AG08396 (cell line): ENCODE data around the gene FAM50B.

ENCODE experiments used
- DNase-seq: peaks from one replicate; pipeline ENCODE4 v3.0.0; 2012; ENCODE audit warnings: low spot score, mixed read lengths

Gene FAM50B

DNA sequence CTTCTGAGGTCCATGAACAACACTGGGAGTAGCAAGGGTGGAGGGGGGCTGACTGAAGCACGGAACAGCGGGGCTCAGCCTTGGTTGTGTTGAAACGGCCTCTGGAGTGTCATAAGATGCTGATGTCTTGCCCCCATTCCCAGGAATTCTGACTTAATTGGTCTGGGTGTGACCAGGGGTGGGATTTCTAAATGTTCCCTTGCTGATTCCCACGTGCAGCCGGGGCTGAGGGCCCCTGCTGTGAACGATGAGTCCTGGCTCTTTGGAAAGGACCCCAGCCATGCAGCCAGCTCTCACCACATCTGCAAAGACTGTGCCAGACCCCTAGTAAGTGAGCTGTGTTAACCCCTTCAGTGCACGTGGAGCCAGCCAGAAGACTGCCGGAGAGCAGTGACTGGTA is 28.6 kb upstream of the FAM50B start:
- DNase-seq, result no peak

DNA sequence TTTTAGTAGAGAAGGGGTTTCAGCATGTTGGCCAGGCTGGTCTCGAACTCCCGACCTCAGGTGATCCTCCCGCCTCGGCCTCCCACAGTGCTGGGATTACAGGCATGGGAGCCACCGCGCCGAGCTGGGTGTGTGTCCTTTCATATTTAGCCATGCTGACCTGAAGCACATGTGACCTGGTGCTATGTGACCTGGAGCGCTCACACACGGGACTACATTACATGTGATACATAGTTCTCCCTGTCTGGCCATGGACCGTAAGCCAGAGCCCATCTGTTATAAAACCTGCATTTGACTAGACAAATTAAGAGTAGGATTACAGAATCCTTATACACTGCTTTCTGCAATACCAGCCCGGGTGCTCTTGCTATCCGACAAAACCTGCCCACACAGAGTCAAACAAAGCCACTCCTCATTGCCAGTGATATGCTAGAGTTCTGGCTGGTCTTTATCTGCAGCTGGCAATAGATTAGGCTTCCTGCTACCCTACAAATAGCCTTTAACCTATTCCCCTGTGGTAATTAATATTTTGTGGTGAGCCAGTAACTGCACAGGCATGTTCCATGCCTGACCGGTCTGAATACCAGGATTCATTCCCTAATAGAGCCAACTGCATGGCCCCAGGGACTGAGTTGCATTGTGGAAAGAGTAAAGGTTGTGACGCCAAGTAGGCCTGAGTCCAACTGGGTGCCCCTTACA is 26.3 kb upstream of the FAM50B start:
- DNase-seq, result no peak

DNA sequence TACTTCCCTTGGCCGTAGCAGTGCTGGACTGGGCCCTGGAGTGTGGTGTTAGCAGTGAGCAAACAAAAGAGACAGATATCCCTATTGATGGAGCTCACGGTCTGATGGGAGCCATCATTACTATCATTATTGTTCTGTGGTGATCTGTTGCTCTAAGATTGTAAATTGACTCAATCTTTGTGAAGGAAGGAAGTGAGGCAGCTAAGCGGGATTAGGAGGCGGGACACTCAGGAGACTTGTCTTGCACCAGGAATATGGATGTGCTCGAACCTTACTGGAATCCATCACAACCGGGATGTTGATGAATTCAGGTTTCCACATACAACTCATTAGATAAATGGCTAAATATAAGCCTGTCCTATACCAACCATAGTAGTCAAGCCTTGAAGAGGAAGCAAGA is 25.5 kb upstream of the FAM50B start:
- no peak for DNase-seq

DNA sequence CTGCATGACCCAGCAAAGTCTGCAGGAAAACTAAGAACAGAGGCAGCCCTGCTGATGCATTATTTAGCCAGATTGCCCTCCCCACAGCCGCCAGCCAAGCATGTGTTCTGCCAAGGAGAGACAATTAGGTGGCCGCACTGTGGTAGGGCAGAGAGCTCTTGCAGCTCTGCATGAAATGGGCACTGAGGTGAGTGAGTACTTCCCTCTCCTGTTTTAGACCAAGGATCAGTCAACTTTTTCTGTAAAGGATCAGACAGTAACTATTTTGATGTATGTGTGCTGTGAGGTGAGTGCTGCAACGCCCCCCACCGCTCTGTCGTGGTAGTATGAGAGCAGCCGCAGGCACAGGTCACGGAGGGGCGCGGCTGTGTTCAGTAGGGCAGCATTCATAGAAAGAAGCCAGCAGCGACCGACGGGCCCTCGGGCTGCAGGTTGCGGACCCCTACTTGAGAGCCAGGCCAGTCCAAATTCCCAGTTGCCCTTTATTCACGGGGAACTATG is 23.8 kb upstream of the FAM50B start:
- DNase-seq, result peak; percentile 42

DNA sequence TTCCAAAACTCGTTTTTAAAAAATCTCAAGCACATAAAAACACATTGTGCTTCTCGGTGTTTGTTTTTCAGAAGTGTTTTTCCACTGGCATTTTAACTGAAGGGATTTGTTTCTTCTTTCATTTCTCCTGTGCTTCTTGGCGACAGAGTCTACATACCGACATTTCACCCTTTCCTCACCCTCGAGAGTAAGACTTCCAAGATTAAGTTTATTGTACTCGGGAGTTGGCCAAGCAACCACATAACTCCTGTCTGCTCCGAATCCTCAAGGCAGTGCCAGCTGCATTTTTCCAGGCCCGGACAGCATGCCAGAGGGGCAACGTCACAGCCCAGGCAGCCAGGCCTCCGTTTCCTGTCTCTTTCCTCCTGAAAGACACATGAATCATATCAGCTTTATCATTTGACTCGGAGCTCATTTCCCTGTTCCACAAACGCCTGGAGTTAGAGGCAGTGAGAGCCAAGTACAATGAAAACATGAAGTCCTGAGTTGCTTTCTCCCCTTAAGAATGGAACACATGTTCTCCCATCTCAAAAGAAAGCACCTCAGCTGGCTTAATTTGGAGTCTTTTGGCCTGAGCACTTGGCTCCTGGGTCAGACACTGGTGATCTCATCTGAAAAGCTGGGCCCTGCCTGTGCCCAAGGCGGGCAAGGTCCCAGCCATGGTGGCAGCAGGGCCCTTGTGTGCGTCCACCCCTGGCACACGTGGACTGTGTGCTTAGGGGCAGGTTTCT is 23.2 kb upstream of the FAM50B start:
- peak; percentile 92 for DNase-seq

DNA sequence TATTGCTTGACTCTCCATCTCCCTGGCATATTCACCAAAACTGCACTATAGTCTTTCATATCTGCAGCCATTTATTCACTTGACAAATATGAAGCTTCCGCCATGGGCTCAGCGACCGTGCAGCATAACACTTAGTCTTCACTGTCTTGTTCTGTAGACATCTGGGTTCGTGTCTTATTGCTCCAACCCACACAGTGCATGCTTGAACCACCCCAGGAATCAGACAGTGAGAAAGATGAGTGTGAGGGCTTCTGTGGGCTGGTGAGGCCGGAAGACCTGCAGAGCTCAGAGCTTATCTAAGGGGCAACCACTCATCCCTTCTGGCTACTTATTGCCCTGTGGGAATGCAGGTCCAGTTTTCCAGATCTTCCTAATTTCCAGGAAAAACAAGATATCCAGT is 19.9 kb upstream of the FAM50B start:
- DNase-seq, result no peak

DNA sequence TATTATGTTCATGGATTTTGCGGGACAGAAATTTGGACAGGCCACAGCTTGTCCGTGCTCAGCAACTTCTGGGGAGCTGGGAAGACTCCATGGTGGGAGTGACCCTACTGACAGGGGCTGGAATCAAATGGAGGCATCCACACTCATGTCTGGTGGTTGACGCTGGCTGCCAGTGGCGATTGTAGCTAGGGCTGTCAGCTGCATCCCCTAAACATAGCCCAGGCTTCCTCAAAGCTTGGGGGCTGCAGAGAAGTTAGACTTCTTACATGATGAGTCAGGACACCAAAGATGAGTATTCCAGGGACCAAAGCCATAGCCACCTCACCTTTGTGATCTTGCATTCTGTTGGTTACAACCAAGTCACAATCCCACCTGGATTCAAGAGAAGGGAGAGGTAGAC is 18.4 kb upstream of the FAM50B start:
- DNase-seq, result no peak

DNA sequence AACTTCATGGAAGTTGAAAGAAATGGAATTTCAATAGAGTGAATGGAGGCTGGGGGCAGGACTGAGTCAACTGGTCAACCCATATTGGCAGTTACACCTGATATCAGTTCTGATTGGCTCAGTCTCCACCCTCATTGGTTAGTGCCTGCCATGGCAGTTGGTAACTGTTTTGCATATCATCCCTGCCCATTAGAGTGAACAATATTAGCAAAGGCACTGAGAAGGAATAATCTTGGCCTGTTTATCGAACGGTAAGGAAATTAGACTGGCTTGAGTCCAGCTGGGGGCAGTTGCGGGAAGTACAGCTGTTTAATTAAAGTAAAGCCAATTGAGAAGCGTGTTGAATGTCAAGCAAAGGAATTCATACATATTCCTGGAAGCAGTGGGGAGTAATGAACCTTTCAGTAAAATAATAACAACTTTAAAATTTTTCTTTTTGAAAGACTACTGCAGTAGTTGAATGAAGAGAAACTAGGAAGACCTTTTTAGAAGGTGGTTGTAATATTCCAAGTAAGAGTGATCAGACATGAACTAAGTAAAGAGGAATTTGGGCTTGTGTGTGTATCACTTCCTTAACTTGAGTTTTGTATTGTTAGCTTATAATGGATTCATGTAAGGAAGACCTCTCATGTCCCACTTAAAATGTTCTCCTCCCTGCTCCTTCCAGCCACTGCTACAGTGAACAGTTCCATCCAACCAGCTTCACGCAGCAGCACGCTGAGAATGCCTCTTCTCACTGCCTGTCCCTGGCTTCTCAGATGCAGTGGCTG is 17.2 kb upstream of the FAM50B start:
- DNase-seq, result no peak

DNA sequence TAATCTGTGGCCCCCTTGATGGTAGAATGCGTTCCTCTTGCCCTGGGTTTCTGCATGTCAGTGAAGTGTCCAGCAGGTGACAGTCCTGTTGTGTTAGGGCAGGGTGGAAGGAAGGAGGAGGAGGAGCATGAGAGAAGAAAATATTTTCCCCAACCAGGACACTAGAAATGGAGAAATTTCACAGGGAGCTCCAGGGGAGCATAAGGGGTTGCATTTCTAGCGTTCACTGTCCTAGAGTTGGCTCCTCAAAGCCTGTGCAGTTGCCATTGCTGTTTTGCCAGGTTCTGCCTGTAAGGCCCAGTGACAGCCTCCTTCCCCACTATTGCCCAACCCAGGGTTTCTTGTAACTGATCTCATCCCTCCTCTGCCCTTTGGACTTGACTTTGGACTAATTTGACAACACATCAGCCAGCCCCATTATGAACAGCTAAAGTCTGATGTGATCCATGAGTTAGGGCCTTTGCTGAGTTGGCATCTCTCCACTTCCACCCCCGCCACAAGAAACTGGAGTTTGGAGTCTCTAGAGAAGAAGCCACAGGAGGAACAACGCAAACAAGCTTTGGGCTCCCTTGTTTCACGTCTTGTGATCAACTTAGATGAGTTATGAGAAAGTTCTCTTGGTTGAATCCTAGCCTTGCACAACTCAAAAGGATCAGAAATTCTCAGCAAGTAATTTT is 14.0 kb upstream of the FAM50B start:
- DNase-seq, result no peak

DNA sequence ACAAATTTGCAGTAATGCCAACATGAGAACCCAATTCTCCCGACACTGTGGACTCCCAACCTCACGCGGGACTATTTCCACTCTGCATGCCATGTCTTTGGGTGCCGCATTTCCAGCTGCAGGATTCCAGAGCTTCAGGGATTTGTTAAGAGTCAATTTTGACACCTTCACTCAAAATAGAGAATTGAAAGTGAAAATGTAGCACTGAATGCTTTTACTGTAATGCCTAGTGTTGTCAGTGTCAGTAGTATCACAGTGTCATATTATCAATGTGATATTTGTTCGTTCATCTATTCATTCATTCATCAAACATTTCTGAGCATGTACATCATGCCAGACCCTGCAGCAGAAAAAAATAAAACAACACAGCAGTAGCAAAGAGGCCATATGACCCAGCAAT is 13.4 kb upstream of the FAM50B start:
- no peak for DNase-seq

DNA sequence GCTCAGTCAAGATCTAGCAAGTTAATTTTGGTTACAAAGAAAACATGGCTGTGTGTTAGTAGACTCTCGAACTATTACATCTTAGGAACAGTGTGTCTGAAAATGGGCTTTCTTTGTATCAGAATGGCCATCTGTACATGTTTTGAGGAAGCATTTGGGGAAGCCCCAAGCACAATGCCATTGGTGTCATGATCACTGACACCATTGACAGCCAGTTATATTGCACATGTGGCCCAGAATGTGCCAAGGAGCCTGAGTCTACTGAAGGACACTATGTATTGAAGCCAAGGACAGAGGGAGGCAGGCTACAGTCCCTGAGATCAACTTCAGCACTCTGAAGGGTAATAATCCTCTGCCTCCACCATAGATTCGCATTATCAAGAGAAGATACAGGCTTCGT is 12.6 kb upstream of the FAM50B start:
- DNase-seq, result no peak

DNA sequence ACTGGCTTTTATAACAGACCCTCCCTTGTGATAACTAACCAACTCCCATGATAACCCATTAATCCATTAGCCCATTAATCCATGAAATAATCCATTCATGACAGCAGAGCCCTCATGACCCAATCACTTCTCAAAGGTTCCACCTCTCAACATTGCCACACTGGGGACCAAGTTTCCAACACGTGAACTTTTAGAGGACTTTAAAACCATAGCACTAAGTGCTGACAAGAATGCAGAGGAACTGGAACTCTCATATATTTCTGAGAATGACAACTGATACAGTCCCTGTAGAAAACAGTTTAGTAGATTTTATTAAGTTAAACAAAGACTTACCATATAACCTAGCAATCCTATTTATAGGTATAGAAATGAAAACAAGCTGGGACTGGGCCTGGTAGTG is 11.4 kb upstream of the FAM50B start:
- DNase-seq, result no peak

DNA sequence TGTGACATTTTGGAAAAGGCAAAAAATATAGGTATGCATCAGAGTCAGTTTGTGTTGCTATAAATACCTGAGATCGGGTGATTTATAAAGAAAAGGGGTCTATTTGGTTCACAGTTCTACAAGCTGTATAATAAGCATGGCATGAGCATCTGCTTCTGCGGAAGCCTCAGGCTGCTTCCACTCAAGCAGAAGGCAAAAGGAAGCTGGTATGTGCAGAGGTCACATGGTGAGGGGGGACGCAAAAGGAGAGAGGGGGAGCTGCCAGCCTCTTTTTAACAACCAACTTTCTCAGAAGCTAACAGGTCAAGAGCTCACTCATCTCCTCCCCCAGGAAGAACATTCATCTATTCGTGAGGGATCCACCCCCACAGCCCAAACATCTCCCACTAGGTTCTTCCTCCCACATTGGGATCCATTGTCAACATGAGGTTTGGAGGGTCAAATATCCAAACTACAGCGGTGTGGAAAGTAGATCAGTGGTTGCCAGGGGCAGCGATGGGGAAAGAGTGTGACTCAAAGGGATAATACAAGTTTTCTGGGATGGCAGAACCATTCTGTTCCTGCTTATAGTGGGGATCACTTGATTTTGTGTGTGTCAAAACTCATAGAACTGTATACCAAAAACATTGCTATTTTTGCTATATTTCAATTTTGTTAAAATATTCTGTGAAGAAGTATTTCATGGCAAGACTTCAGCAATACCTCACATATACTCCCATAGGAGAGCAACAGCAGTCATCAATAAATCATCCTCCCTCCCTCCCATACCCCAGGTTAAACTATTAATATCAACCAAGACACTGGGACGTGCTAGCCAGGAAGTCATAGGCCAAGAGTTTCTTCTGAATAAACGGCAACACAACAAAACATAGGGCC is 9.9 kb upstream of the FAM50B start:
- DNase-seq, result peak; percentile 26

DNA sequence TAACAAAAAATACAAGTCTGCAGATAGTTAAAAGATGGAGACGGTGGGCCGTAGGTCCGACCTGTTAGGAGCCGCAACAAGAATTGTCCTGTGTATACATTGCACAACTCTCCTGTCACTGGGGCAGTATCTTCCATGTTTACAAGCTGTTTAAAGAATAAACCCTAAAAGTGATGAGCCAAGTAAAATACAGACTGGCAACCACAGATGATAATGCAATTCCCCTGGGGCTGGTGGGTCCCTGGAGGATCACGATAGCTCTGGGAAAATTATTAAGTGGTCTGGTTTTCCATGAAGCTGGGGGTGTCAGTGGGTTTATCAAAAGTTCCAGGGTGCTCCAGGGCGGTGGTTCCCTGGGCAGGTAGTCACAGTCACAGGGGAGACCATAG is 8.1 kb upstream of the FAM50B start:
- no peak for DNase-seq

DNA sequence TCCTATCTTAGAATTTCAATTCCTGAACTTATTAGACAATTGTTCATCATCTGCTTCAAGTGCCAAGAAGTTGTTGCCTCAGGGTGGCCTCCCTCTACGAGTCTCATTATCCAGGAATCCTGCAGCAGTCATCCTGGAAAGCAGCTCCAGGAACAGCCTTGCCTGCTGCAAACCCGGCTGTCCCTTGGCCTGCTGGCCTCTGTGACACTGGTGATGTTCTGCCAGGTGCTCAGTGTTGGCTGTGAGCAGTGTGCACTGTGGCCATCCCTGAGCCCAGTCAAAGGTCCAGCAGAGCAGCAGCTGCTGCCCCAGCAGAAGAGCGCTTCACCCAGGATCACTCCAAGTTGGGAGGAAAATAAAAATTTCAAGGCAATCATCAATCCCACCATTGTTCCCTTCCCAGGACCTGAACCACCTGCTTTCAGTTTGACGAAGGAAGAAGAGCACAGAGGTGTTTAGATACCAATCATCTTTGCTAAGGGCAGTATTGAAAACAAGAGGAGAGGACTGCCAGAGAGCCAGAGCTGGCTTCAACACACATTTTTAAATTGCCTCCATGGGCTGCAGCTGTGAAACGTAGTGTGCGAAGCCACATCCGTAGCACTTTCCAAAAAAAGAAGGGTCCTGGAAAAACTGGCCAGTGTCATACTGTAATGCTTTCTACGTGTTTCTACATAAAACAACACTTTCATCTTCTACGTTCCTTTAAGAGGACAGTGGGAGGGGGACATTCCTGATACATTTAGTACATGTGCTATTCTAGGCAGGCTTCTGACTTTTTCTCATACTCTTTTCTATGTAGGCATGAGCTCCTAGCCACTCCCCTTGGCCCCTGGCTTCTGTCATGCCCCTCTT is 7.2 kb upstream of the FAM50B start:
- DNase-seq, result peak; percentile 65

DNA sequence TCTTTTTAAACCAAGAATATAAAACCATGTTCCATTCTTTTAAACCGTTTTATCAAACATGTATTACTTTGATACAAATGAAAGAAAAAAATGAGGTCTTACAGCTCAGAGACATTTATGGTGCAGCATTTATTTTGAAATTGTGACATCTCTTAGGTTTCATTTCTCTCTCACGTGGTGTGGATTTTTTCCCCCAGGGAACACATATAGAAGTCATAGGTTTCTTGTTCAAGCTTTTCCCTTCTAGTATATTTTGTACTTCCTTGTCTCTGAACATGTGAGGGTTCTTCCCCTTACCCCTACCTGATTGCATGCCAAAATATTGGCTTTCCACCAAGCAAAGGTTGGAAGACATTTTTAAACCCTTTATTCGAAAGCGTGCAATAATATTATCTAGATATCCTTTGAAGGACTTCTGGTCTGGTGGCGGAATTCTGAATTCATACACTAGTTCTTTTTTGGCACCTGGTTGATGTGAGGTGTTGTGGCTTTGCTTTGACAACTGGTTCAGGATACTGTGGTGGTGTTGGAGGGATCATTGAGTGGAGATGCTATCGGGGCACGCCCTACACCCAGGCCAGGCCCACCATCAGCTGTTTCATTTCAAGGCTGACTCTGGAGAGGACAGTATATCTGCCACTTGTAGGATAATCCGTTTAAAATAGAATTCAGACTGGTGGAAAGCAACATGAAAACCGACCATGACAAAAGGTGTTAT is 5.6 kb upstream of the FAM50B start:
- no peak for DNase-seq

DNA sequence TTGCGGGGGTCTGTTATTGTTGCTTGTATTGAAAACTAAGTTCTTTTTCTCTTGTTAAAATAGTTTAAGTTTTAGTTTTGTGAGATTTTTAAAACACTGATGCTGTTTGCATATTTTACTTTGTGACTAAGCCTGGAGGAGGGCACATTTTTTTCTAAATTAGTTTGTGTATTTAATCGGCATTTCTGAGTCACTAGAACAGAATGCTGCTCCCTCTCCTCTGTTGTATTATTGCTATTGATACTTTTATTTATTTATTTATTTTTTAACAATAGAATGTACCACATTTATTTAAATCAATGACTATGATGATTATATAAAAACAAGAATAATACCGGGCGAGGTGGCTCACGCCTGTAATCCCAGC is 5.1 kb upstream of the FAM50B start:
- DNase-seq, result peak; percentile 75

DNA sequence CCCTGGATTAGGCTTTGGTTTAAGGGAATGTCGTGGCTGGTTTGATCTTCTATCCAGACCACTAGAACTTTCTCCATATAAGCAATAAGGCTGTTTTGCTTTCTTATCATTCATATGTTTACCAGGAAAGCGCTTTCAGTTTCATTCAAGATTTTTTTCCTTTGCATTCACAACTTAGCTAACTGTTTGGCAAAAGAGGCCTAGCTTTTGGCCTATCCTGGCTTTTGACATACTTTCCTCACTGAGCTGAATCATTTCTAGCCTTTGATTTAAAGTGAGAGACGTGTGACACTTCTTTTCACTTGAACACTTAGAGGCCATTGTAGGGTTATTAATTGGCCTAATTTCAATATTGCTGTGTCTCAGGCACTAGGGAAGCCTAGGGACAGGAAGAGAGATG is 1.7 kb upstream of the FAM50B start:
- no peak for DNase-seq

DNA sequence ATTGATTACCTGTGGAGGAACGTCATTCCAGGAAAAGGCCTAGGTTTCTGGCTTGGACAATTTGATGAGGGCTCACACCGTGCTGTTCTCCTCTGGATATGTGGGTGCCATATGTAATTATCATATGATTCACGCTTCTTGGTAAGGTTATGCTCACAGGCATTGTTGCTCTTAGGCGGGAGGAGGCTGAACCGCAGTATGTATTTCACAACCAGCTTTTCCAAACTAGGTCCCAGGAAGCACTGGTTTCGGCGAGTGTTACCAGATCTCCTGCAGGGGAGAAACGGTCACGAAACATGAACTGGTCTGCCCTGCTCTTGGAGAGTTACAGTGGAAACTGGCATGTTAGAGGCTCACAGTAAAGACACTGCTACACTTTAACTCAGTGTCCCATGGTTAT is 793 bp upstream of the FAM50B start:
- DNase-seq, result no peak
